HepG2 (cell line): Measurements from ENCODE around the gene THSD1.

ENCODE experiments used
- ADNP ChIP-seq: sonication (generic); formaldehyde crosslinking; IDR thresholded peaks from 2 replicates; pipeline ENCODE4 v1.4.0; 2020; ENCODE audit warnings: missing genetic modification reagents
- HDAC1 ChIP-seq: sonication (generic); formaldehyde crosslinking; IDR thresholded peaks from 2 replicates; pipeline ENCODE4 v1.5.1; 2020; ENCODE audit warnings: mild to moderate bottlenecking, missing genetic modification reagents
- POLR2AphosphoS5 ChIP-seq: IDR thresholded peaks from 2 replicates; pipeline ENCODE4 v1.6.1; 2012; ENCODE audit warnings: low read depth, low read length
- SP2 ChIP-seq: sonication (generic); formaldehyde crosslinking; IDR thresholded peaks from 2 replicates; pipeline ENCODE4 v1.5.1; 2020; ENCODE audit warnings: mild to moderate bottlenecking, missing genetic modification reagents
- TF ChIP-seq, protein P1 (sequence below): sonication (generic); formaldehyde crosslinking; IDR thresholded peaks from 2 replicates; pipeline ENCODE4 v1.9.0; 2021; ENCODE audit warnings: missing genetic modification reagents, mild to moderate bottlenecking, borderline replicate concordance
- TF ChIP-seq, protein P2 (sequence below): sonication (generic); formaldehyde crosslinking; IDR thresholded peaks from 2 replicates; pipeline ENCODE4 v1.5.0; 2020; ENCODE audit warnings: missing genetic modification reagents
- TF ChIP-seq, protein P3 (sequence below): sonication (generic); formaldehyde crosslinking; IDR thresholded peaks from 2 replicates; pipeline ENCODE4 v1.5.0; 2020; ENCODE audit warnings: mild to moderate bottlenecking, missing genetic modification reagents
- TF ChIP-seq, protein P4 (sequence below): IDR thresholded peaks from 2 replicates; pipeline ENCODE4 v1.6.1; 2018; ENCODE audit warnings: missing genetic modification reagents, mild to moderate bottlenecking, missing compliant biosample characterization
- TF ChIP-seq, protein P5 (sequence below): sonication (generic); formaldehyde crosslinking; IDR thresholded peaks from 2 replicates; pipeline ENCODE4 v1.4.0; 2020; ENCODE audit warnings: missing genetic modification reagents

DNA sequence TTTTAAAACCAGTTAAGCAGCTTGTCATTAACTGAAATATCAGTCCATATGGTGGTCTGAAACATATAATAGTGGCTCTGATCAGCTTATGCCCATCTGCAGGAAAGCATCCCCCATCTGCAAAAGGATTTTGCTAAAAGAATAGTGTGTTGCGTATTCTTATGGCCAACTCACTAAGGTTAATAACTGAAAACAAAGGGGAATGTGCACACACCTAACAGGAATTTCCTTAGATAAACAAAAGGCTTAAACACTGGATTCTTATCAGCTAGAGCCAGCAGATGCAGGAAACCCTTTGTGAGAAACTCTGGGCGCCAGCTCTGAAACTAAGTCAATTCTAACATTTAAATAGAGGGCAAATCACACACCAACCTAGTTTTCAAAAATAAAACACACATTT, 22.3 kb upstream of the THSD1 start:
- TF ChIP-seq, protein P1, sequence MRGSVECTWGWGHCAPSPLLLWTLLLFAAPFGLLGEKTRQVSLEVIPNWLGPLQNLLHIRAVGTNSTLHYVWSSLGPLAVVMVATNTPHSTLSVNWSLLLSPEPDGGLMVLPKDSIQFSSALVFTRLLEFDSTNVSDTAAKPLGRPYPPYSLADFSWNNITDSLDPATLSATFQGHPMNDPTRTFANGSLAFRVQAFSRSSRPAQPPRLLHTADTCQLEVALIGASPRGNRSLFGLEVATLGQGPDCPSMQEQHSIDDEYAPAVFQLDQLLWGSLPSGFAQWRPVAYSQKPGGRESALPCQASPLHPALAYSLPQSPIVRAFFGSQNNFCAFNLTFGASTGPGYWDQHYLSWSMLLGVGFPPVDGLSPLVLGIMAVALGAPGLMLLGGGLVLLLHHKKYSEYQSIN (CRISPR knock-in tag): no peak
- TF ChIP-seq ADNP (CRISPR knock-in tag) (no peak), POLR2AphosphoS5 (no peak), HDAC1 (CRISPR knock-in tag) (no peak), SP2 (CRISPR knock-in tag) (no peak)
- TF ChIP-seq, protein P2, sequence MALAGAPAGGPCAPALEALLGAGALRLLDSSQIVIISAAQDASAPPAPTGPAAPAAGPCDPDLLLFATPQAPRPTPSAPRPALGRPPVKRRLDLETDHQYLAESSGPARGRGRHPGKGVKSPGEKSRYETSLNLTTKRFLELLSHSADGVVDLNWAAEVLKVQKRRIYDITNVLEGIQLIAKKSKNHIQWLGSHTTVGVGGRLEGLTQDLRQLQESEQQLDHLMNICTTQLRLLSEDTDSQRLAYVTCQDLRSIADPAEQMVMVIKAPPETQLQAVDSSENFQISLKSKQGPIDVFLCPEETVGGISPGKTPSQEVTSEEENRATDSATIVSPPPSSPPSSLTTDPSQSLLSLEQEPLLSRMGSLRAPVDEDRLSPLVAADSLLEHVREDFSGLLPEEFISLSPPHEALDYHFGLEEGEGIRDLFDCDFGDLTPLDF (CRISPR knock-in tag): no peak
- TF ChIP-seq, protein P3, sequence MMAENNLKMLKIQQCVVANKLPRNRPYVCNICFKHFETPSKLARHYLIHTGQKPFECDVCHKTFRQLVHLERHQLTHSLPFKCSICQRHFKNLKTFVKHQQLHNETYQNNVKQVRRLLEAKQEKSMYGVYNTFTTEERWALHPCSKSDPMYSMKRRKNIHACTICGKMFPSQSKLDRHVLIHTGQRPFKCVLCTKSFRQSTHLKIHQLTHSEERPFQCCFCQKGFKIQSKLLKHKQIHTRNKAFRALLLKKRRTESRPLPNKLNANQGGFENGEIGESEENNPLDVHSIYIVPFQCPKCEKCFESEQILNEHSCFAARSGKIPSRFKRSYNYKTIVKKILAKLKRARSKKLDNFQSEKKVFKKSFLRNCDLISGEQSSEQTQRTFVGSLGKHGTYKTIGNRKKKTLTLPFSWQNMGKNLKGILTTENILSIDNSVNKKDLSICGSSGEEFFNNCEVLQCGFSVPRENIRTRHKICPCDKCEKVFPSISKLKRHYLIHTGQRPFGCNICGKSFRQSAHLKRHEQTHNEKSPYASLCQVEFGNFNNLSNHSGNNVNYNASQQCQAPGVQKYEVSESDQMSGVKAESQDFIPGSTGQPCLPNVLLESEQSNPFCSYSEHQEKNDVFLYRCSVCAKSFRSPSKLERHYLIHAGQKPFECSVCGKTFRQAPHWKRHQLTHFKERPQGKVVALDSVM (CRISPR knock-in tag): no peak
- TF ChIP-seq, protein P4, sequence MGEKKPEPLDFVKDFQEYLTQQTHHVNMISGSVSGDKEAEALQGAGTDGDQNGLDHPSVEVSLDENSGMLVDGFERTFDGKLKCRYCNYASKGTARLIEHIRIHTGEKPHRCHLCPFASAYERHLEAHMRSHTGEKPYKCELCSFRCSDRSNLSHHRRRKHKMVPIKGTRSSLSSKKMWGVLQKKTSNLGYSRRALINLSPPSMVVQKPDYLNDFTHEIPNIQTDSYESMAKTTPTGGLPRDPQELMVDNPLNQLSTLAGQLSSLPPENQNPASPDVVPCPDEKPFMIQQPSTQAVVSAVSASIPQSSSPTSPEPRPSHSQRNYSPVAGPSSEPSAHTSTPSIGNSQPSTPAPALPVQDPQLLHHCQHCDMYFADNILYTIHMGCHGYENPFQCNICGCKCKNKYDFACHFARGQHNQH (CRISPR knock-in tag): no peak
- TF ChIP-seq, protein P5, sequence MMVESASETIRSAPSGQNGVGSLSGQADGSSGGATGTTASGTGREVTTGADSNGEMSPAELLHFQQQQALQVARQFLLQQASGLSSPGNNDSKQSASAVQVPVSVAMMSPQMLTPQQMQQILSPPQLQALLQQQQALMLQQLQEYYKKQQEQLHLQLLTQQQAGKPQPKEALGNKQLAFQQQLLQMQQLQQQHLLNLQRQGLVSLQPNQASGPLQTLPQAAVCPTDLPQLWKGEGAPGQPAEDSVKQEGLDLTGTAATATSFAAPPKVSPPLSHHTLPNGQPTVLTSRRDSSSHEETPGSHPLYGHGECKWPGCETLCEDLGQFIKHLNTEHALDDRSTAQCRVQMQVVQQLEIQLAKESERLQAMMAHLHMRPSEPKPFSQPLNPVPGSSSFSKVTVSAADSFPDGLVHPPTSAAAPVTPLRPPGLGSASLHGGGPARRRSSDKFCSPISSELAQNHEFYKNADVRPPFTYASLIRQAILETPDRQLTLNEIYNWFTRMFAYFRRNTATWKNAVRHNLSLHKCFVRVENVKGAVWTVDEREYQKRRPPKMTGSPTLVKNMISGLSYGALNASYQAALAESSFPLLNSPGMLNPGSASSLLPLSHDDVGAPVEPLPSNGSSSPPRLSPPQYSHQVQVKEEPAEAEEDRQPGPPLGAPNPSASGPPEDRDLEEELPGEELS (CRISPR knock-in tag): no peak
